ENCODE data around the gene SPATS1. TPM values are rescaled to one million over a fixed set of nuclear protein-coding genes. Genes with fewer than 3 reads are reported as not detected.
A peak's percentile ranks its signal among the peaks of the same experiment; 100 is the strongest.

The SPATS1 gene
- total and polyA plus RNA-seq, 2 of the 4 experiments (the other 2 are of a cell fraction): not detected

DNA sequence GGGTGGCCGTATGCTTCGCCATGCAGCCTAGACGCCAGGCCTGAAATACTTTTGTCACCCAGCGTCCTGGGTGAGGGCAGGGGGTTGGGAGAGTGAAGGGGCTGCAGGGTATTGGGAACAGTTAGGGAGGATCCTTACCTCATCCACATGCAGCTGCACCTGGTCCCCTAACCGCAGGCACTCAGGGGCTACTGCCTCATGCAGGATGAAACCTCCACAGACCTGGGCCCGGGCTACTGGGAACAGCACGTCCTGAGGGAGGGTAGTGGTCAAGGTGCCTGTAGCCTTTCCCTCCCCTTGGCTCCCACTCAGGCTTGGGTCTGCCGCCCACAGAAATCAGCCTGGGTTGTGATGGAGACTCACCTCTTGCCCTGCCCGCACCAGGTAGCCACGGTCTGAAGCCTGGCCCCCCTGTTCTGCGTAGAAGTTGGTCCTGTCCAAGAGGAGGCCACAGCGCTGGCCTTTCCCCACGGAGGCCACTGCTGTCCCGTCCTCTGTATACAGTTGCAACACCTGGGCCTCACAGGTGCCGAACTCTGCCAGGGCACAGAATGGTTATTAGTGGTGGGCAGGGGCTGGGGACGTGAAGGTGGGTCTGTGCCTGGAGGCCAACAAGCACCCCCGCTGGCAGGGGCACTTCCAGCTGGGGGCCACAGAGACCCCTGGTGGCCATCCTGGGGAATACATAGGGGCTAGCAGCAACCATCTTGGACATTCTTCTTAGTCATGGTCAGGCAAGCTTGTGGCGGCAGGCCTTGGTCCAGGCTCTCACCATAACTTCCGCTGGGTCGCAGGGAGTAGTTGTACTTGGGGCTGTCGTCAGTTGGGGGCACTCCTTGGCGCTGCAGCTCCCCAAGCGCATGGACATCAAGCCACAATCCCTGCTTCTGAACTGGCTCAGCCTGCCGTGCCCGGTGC, 37.9 kb upstream of the SPATS1 start:
- no peak overlapping the region for H2BK120ac ChIP-seq (ENCODE audit: low read depth, low read length)
- H3K27me3 ChIP-seq (ENCODE audit: control insufficient read depth, insufficient read depth, low read length): no peaks in the 10 kb centered on the region
- no peak overlapping the region for H3K23ac ChIP-seq (ENCODE audit: low read depth, low read length)
- ChIA-PET POLR2A (ENCODE audit: unreplicated experiment) (no interaction called here), CTCF (interaction anchor here (0.7 to 1.0 kb wide), 4 partner anchors 8 to 38 kb away, joined by 3 to 4 read pairs (median 4); partner anchors contain the start of gene AARS2)
- H3K9ac ChIP-seq (ENCODE audit: low read depth, low read length): no peak overlapping the region
- peaks cover 73% of the 10 kb centered on the region for H3K36me3 ChIP-seq (ENCODE audit: control insufficient read depth, insufficient read depth, low read length)
- intact Hi-C loops (cut with micrococcal nuclease) (loop anchor here (1.0 kb wide), 1 partner anchor 36 kb away; no protein-coding TSS in a partner anchor), in situ Hi-C loops (cut with MboI; ENCODE audit: low sequenced_read_pairs) (no loop called here), dilution Hi-C loops (cut with HindIII; ENCODE audit: low sequenced_read_pairs, unreplicated experiment) (no loop called here)
- no peak overlapping the region for H3K4ac ChIP-seq (ENCODE audit: low read depth, low read length)
- ATAC-seq (ENCODE audit: low read depth) (peak; percentile 75), DNase-seq (peak; percentile 35)
- no peak overlapping the region for H4K91ac ChIP-seq (ENCODE audit: insufficient read depth, low read depth, low read length)
- H3K56ac ChIP-seq (ENCODE audit: extremely low read depth, insufficient read depth, low read length): no peak overlapping the region
- H2AK9ac ChIP-seq (replicated peaks; ENCODE audit: low read depth, low read length, poor library complexity): peak overlapping the region; percentile 3
- no peak overlapping the region for H2BK20ac ChIP-seq (ENCODE audit: low read depth, low read length)
- TF ChIP-seq, protein P1, sequence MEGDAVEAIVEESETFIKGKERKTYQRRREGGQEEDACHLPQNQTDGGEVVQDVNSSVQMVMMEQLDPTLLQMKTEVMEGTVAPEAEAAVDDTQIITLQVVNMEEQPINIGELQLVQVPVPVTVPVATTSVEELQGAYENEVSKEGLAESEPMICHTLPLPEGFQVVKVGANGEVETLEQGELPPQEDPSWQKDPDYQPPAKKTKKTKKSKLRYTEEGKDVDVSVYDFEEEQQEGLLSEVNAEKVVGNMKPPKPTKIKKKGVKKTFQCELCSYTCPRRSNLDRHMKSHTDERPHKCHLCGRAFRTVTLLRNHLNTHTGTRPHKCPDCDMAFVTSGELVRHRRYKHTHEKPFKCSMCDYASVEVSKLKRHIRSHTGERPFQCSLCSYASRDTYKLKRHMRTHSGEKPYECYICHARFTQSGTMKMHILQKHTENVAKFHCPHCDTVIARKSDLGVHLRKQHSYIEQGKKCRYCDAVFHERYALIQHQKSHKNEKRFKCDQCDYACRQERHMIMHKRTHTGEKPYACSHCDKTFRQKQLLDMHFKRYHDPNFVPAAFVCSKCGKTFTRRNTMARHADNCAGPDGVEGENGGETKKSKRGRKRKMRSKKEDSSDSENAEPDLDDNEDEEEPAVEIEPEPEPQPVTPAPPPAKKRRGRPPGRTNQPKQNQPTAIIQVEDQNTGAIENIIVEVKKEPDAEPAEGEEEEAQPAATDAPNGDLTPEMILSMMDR (conservative IDR thresholded peaks at IDR 0.05; ENCODE audit: low read depth, low read length): peak; percentile 60
- TF ChIP-seq RAD21 (IDR thresholded peaks at IDR 0.05; ENCODE audit: low read length) (peak; percentile 52), SMC3 (IDR thresholded peaks at IDR 0.05; ENCODE audit: low read depth, low read length) (peak; percentile 54), USF2 (IDR thresholded peaks at IDR 0.05; ENCODE audit: low read depth, low read length) (no peak)
- no peak overlapping the region for H4K5ac ChIP-seq (ENCODE audit: low read depth, low read length)
- no TSS peak for BruUV-seq (replicated peaks)
- no peak overlapping the region for H2AFZ ChIP-seq (replicated peaks; ENCODE audit: low read length, poor library complexity)
- no peak overlapping the region for H2BK15ac ChIP-seq (ENCODE audit: low read depth, low read length)
- H3K27ac ChIP-seq (ENCODE audit: insufficient read depth, low read length): no peak overlapping the region
- no peaks in the 10 kb centered on the region for H3K9me1 ChIP-seq (ENCODE audit: insufficient read depth, low read length)
- H3K4me2 ChIP-seq (ENCODE audit: low read depth, low read length): no peak overlapping the region
- 0 out of 4 replicates have a peak, but pooled peaks cover 0 to 2% of the 10 kb centered on the region in 2 experiments for H3K79me1 ChIP-seq (ENCODE audit: low read depth in 1 of 2, low read length in 2 of 2)
- peaks cover 2% of the 10 kb centered on the region for H3K4me1 ChIP-seq (ENCODE audit: control insufficient read depth, insufficient read depth, low read length)
- 77% methylated on average over 10 of the region's 25 CpGs; no CpG with 5 or more reads in 1 of the 2 experiments for WGBS, 2 experiments (ENCODE audit: extremely low coverage in 2 of 2, insufficient read length in 1 of 2)
- H4K20me1 ChIP-seq (ENCODE audit: insufficient read depth, low read length): no peaks in the 10 kb centered on the region
- no peak overlapping the region for H2BK5ac ChIP-seq (ENCODE audit: low read depth, low read length, poor library complexity, severe bottlenecking)
- H3K4me3 ChIP-seq (ENCODE audit: insufficient read depth, low read depth, low read length): no peak overlapping the region
- H3K9me3 ChIP-seq (ENCODE audit: control insufficient read depth, insufficient read depth, low read length): no peaks in the 10 kb centered on the region
- no peak overlapping the region for H4K8ac ChIP-seq (ENCODE audit: low read depth in 2 of 2, low read length in 2 of 2)
- no peak overlapping the region for H3K14ac ChIP-seq (replicated peaks; ENCODE audit: low read depth, low read length)
- no peak overlapping the region for H2AK5ac ChIP-seq (ENCODE audit: low read depth, low read length)
- no peak overlapping the region for H3K18ac ChIP-seq (ENCODE audit: low read depth, low read length)
